VCaP (cell line): ENCODE data around the gene OR2A1.
"Not testable (repeated sequence)": the region's sequence is repeated elsewhere in the genome, so short reads cannot be mapped to it uniquely, and the experiment has no call there.

Experiments used
- H3K27ac ChIP-seq: fragments of 450-650 bp; 2 replicates; pipeline ENCODE4 v1.5.1; 2017

Gene OR2A1

GRCh38 chr7:144325868-144326267 lies 13.6 kb downstream of the OR2A1 start:
- not testable (repeated sequence) for H3K27ac ChIP-seq

GRCh38 chr7:144330044-144330443 lies 17.8 kb downstream of the OR2A1 start:
- H3K27ac ChIP-seq = not testable (repeated sequence)

- not testable (repeated sequence) for H3K27ac ChIP-seq
Observed at GRCh38 chr7:144331221-144331995, 19.2 kb downstream of the OR2A1 start.

GRCh38 chr7:144331996-144332288 lies 19.7 kb downstream of the OR2A1 start:
- H3K27ac ChIP-seq = not testable (repeated sequence)

- not testable (repeated sequence) for H3K27ac ChIP-seq
Observed at GRCh38 chr7:144348625-144349024, 36.4 kb downstream of the OR2A1 start.

- not testable (repeated sequence) for H3K27ac ChIP-seq
Observed at GRCh38 chr7:144351667-144352066, 39.4 kb downstream of the OR2A1 start.

- not testable (repeated sequence) for H3K27ac ChIP-seq
Observed at GRCh38 chr7:144355176-144355822, 43.1 kb downstream of the OR2A1 start, which contains the start of gene ARHGEF5. Gene ARHGEF5, plus strand, starts transcription at chr7:144355402. Its CDS starts 7,268 bp downstream, at chr7:144362670.

- not testable (repeated sequence) for H3K27ac ChIP-seq
Observed at GRCh38 chr7:144356185-144356584, 44.0 kb downstream of the OR2A1 start.

- H3K27ac ChIP-seq = not testable (repeated sequence)
Observed at GRCh38 chr7:144356860-144357259, 44.6 kb downstream of the OR2A1 start.

- H3K27ac ChIP-seq = not testable (repeated sequence)
Observed at GRCh38 chr7:144362061-144362460, 49.8 kb downstream of the OR2A1 start.

GRCh38 chr7:144365523-144365922 lies 53.3 kb downstream of the OR2A1 start:
- H3K27ac ChIP-seq = not testable (repeated sequence)

- H3K27ac ChIP-seq = not testable (repeated sequence)
Observed at GRCh38 chr7:144367250-144367649, 55.0 kb downstream of the OR2A1 start.

GRCh38 chr7:144369221-144369620 lies 57.0 kb downstream of the OR2A1 start:
- H3K27ac ChIP-seq = not testable (repeated sequence)
